Peyer's patch (tissue), 4 donors: ENCODE results near the gene COL6A2.

ENCODE experiments used
- CTCF ChIP-seq, 6 experiments: fragments of 450-650 bp in 4 of 6; fragments of 200-600 bp in 2 of 6; sonication (generic) in 1 of 6; IDR thresholded peaks; one replicate each; pipeline ENCODE4 v1.5.1; 2017 to 2019; ENCODE audit warnings: antibody characterized with exemption in 6 of 6, mild to moderate bottlenecking in 3 of 6, moderate library complexity in 1 of 6
- POLR2A ChIP-seq, 2 donors: fragments of 450-650 bp; IDR thresholded peaks; one replicate each; pipeline ENCODE4 v1.5.1; 2017; ENCODE audit warnings: antibody characterized with exemption in 2 of 2, mild to moderate bottlenecking in 2 of 2, moderate library complexity in 2 of 2

GRCh38 chr21:46159390-46159789 is 61.5 kb downstream of the COL6A2 start:
- TF ChIP-seq CTCF (IDR thresholded peaks at IDR 0.05) (no peak), POLR2A (IDR thresholded peaks at IDR 0.05) (no peak)
